GM13977 (cell line): ENCODE data around the gene TJAP1.

Experiments
- DNase-seq: peaks from one replicate; pipeline ENCODE4 v3.0.0; 2012; ENCODE audit warnings: low spot score
- CTCF ChIP-seq: IDR thresholded peaks from 2 replicates; pipeline ENCODE4 v1.5.1; 2012; ENCODE audit warnings: mild to moderate bottlenecking, control low read depth; ENCODE audit not compliant: insufficient read depth; ENCODE audit errors: extremely low read depth, missing control alignments
- in situ Hi-C: fragments of 300-500 bp; cut with MboI; formaldehyde crosslinking; loops from one replicate; pipeline ENCODE4 v1.12.0; 2022; ENCODE audit warnings: low sequenced_read_pairs, low pct_unique_long_range_greater_than_20kb, mixed read lengths, inconsistent platforms; ENCODE audit not compliant: unreplicated experiment

Gene TJAP1

DNA sequence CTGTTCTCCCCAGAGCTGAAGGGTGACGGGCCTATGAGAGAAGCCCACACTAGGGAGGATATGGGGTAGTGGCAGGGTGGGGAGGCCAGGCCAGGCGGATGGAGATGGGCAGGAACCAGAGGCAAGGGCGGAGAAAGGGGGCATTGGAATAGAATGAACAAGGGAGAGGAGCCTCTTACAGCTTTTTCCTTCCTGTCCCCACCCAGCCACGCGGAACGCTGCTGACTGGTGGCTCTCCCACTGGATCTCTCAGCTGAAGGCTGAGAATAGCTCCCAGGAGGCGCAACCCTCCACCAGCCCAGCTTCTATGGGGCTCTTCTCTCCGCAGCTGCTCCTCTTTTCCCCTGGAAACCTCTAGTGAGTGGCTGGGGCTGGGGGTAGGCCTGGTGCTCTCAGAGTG lies 32.8 kb upstream of the TJAP1 start:
- TF ChIP-seq CTCF: no peak
- DNase-seq: no peak
- in situ Hi-C loops: no loop called here

DNA sequence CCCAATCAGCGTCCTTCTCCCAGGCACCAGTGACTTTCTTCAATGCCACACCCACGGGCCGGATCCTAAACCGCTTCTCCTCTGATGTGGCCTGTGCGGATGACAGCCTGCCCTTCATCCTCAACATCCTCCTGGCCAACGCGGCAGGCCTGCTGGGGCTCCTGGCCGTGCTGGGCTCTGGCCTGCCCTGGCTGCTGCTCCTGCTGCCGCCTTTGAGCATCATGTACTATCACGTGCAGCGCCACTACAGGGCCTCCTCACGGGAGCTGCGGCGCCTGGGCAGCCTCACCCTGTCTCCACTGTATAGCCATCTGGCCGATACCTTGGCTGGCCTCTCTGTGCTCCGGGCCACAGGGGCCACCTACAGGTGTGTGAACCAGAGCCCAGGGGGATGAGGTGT lies 31.8 kb upstream of the TJAP1 start:
- TF ChIP-seq CTCF: no peak

DNA sequence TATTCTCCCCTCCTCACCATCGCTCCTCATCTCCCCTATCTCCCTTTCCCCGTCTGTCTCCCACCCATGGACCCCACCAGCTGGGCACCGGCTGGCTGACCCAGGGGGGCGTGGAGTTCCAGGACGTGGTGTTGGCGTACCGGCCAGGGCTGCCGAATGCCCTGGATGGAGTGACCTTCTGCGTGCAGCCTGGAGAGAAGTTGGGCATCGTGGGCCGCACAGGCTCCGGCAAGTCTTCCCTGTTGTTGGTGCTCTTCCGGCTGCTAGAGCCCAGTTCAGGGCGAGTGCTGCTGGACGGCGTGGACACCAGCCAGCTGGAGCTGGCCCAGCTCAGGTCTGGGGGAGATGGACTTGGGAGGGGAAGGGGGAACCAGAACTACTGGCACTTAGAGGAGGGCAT lies 29.8 kb upstream of the TJAP1 start:
- no peak for DNase-seq
- in situ Hi-C loops: no loop called here
- no peak for TF ChIP-seq CTCF

More for the DNA sequence above, 31.8 kb upstream of the TJAP1 start:
- in situ Hi-C loops: no loop called here
- DNase-seq: no peak

- no peak for DNase-seq
- TF ChIP-seq CTCF: no peak
- in situ Hi-C loops: no loop called here
These were observed 28.5 kb upstream of the TJAP1 start for GRCh38 chr6:43448916-43449315.

DNA sequence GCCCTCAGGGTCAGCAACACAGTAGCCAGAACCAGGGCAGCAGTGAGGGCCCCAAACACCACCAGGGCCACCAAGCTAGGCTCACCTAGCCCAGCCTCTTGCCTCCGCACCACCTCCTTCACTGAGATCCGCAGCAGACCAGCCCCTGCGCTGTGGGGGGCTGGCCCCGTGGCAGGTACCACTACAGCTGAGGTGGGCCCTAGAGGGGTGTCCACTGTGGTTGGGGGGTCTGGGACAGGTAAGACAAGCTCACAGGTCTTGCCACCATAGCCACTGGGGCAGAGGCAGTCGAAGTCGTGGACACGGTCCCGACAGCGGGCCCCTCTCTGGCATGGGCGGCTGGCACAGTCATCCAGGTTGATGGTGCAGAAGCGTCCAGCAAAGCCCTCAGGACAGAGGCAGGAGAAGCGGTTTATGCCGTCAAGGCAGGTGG lies 26.7 kb upstream of the TJAP1 start:
- in situ Hi-C loops: no loop called here
- TF ChIP-seq CTCF: no peak
- no peak for DNase-seq

DNA sequence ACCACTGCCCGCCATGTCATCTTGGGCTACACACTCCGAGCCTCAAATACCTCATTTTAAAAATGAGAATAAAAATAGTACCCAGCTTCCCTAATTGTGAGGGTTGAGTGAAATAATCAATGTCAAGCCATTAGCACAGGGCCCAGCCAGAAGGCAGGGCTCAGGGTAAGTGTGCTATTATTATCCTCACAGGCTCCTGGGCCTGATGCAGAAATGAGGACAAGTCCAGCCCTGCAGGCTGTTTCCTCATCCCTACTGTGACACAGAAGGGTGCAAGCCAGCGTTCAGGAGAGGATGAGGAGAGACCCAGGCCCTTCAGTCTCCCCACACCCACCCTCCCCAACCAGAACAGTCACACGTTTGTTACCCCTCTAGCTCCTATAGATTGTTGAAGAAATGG lies 26.0 kb upstream of the TJAP1 start:
- DNase-seq: no peak
- no peak for TF ChIP-seq CTCF
- in situ Hi-C loops: no loop called here

DNA sequence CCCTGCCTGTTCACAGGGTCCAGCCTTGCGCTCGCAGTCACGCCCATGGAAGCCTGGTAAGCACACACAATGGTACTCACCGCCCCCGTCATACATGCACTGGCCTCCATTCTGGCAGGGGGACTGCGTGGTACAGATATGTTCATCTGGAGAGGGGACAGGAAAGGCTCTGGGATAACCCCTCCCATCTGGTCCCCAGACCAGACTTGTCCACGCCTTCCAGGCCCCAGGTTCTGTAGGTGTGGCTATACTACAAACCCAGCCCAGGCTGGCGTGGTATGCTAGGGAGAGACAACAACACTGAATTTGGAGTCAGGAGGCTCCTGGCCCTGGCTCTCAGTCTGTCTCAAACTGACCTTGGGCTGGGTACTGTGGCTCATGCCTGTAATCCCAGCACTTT lies 25.4 kb upstream of the TJAP1 start:
- in situ Hi-C loops: no loop called here
- no peak for DNase-seq
- no peak for TF ChIP-seq CTCF
